WTC11 (cell line): ENCODE measurements around the gene TMEM89. TPM values are rescaled to one million over a fixed set of nuclear protein-coding genes. Genes with fewer than 3 reads are reported as not detected.

Experiments
- ATAC-seq: fragments of 200-7000 bp; cut with Tn5 transposase; 2 replicates; pipeline ENCODE4 v1.10.0; 2021; ENCODE audit warnings: mild to moderate bottlenecking, moderate library complexity
- CTCF ChIA-PET: fragments of 300-600 bp; sonication (Branson Sonifier 250); formaldehyde crosslinking; loops from one replicate; lab custom pipeline; 2021; ENCODE audit warnings: antibody characterized with exemption; lab: Charles Lee
- POLR2A ChIA-PET: fragments of 350-600 bp; sonication (Branson Sonifier 250); formaldehyde crosslinking; loops from one replicate; lab custom pipeline; 2021; ENCODE audit warnings: antibody characterized with exemption; lab: Charles Lee
- DNase-seq: peaks from one replicate; pipeline ENCODE4 v3.0.0; 2021; ENCODE audit warnings: low spot score
- H3K27ac Mint-ChIP-seq: 2 replicates; pipeline ENCODE4 v1.8.0; 2021; ENCODE audit warnings: mixed read lengths
- H3K27me3 Mint-ChIP-seq: 2 replicates; pipeline ENCODE4 v1.8.0; 2021; ENCODE audit warnings: low read depth, mild to moderate bottlenecking, moderate library complexity, mixed read lengths
- H3K36me3 Mint-ChIP-seq: 2 replicates; pipeline ENCODE4 v1.8.0; 2021; ENCODE audit warnings: mixed read lengths
- H3K4me1 Mint-ChIP-seq: 2 replicates; pipeline ENCODE4 v1.8.0; 2022; ENCODE audit warnings: mixed read lengths
- H3K4me3 Mint-ChIP-seq: 2 replicates; pipeline ENCODE4 v1.8.0; 2021; ENCODE audit warnings: mild to moderate bottlenecking, moderate library complexity, mixed read lengths
- H3K9me3 Mint-ChIP-seq: 2 replicates; pipeline ENCODE4 v1.8.0; 2021; ENCODE audit warnings: mixed read lengths
- CBFB ChIP-seq: sonication (generic); formaldehyde crosslinking; IDR thresholded peaks from 2 replicates; pipeline ENCODE4 v1.8.1; 2022; ENCODE audit warnings: mild to moderate bottlenecking, low read depth, missing genetic modification reagents
- ELF4 ChIP-seq: sonication (generic); formaldehyde crosslinking; IDR thresholded peaks from 2 replicates; pipeline ENCODE4 v1.8.1; 2022; ENCODE audit warnings: low read depth, mild to moderate bottlenecking, moderate library complexity, missing genetic modification reagents
- ESRRA ChIP-seq: sonication (generic); formaldehyde crosslinking; IDR thresholded peaks from 2 replicates; pipeline ENCODE4 v1.8.1; 2022; ENCODE audit warnings: mild to moderate bottlenecking, missing genetic modification reagents, borderline replicate concordance
- FOXK1 ChIP-seq: sonication (generic); formaldehyde crosslinking; IDR thresholded peaks from 2 replicates; pipeline ENCODE4 v1.8.0; 2022; ENCODE audit warnings: mild to moderate bottlenecking, moderate library complexity, missing genetic modification reagents
- FOXP1 ChIP-seq: sonication (generic); formaldehyde crosslinking; IDR thresholded peaks from 2 replicates; pipeline ENCODE4 v1.8.0; 2022; ENCODE audit warnings: missing genetic modification reagents, mild to moderate bottlenecking, moderate library complexity, borderline replicate concordance
- GTF2I ChIP-seq: fragments of 250-450 bp; sonication (Bioruptor Pico); conservative IDR thresholded peaks from 2 replicates; pipeline ENCODE4 v1.4.0; 2021; ENCODE audit warnings: mild to moderate bottlenecking
- MYBL2 ChIP-seq: sonication (generic); formaldehyde crosslinking; IDR thresholded peaks from 2 replicates; pipeline ENCODE4 v1.8.1; 2023; ENCODE audit warnings: mild to moderate bottlenecking, moderate library complexity, missing genetic modification reagents
- NFATC4 ChIP-seq: fragments of 250-450 bp; sonication (Bioruptor Pico); IDR thresholded peaks from 2 replicates; pipeline ENCODE4 v1.9.0; 2021; ENCODE audit warnings: mild to moderate bottlenecking
- NFE2L1 ChIP-seq: sonication (generic); formaldehyde crosslinking; IDR thresholded peaks from 2 replicates; pipeline ENCODE4 v1.8.1; 2023; ENCODE audit warnings: missing genetic modification reagents
- RORB ChIP-seq: fragments of 250-450 bp; sonication (Bioruptor Pico); IDR thresholded peaks from 2 replicates; pipeline ENCODE4 v1.9.0; 2021; ENCODE audit warnings: mild to moderate bottlenecking
- SMAD3 ChIP-seq: sonication (generic); formaldehyde crosslinking; IDR thresholded peaks from 2 replicates; pipeline ENCODE4 v1.8.0; 2022; ENCODE audit warnings: missing genetic modification reagents, mild to moderate bottlenecking, borderline replicate concordance
- TP53 ChIP-seq: sonication (generic); formaldehyde crosslinking; IDR thresholded peaks from 2 replicates; pipeline ENCODE4 v1.8.1; 2023; ENCODE audit warnings: mild to moderate bottlenecking, missing genetic modification reagents
- ZBTB21 ChIP-seq: sonication (generic); formaldehyde crosslinking; IDR thresholded peaks from 2 replicates; pipeline ENCODE4 v1.8.1; 2023; ENCODE audit warnings: mild to moderate bottlenecking, missing genetic modification reagents, borderline replicate concordance
- ZNF138 ChIP-seq: sonication (generic); formaldehyde crosslinking; conservative IDR thresholded peaks from 2 replicates; pipeline ENCODE4 v1.8.1; 2022; ENCODE audit warnings: mild to moderate bottlenecking, moderate library complexity, missing genetic modification reagents
- total RNA-seq: library from RNA; stranded (reverse); gene quantifications from 3 replicates; pipeline ENCODE4 v1.2.3, GENCODE V29; 2021
- TF ChIP-seq, protein P1 (sequence below): sonication (generic); formaldehyde crosslinking; IDR thresholded peaks from 2 replicates; pipeline ENCODE4 v1.8.1; 2023; ENCODE audit warnings: mild to moderate bottlenecking, moderate library complexity, missing genetic modification reagents
- TF ChIP-seq, protein P2 (sequence below): sonication (generic); formaldehyde crosslinking; IDR thresholded peaks from 2 replicates; pipeline ENCODE4 v1.8.1; 2022; ENCODE audit warnings: low read depth, mild to moderate bottlenecking, moderate library complexity, missing genetic modification reagents, borderline replicate concordance
- TF ChIP-seq, protein P3 (sequence below): sonication (generic); formaldehyde crosslinking; IDR thresholded peaks from 2 replicates; pipeline ENCODE4 v1.8.0; 2022; ENCODE audit warnings: missing genetic modification reagents
- TF ChIP-seq, protein P4 (sequence below): sonication (generic); formaldehyde crosslinking; IDR thresholded peaks from 2 replicates; pipeline ENCODE4 v1.8.1; 2023; ENCODE audit warnings: mild to moderate bottlenecking, missing genetic modification reagents, moderate library complexity
- TF ChIP-seq, protein P5 (sequence below): sonication (generic); formaldehyde crosslinking; IDR thresholded peaks from 2 replicates; pipeline ENCODE4 v1.8.1; 2023; ENCODE audit warnings: mild to moderate bottlenecking, missing genetic modification reagents
- TF ChIP-seq, protein P6 (sequence below): sonication (generic); formaldehyde crosslinking; conservative IDR thresholded peaks from 2 replicates; pipeline ENCODE4 v1.8.1; 2023; ENCODE audit warnings: mild to moderate bottlenecking, low read depth, missing genetic modification reagents, moderate library complexity
- TF ChIP-seq, protein P7 (sequence below): sonication (generic); formaldehyde crosslinking; IDR thresholded peaks from 2 replicates; pipeline ENCODE4 v1.8.0; 2022; ENCODE audit warnings: mild to moderate bottlenecking, missing genetic modification reagents
- TF ChIP-seq, protein P8 (sequence below): sonication (generic); formaldehyde crosslinking; IDR thresholded peaks from 2 replicates; pipeline ENCODE4 v1.8.1; 2022; ENCODE audit warnings: mild to moderate bottlenecking, missing genetic modification reagents, moderate library complexity, borderline replicate concordance

TMEM89 gene
- total RNA-seq, 1 experiment from 2014 or later, result 0.66 TPM

DNA sequence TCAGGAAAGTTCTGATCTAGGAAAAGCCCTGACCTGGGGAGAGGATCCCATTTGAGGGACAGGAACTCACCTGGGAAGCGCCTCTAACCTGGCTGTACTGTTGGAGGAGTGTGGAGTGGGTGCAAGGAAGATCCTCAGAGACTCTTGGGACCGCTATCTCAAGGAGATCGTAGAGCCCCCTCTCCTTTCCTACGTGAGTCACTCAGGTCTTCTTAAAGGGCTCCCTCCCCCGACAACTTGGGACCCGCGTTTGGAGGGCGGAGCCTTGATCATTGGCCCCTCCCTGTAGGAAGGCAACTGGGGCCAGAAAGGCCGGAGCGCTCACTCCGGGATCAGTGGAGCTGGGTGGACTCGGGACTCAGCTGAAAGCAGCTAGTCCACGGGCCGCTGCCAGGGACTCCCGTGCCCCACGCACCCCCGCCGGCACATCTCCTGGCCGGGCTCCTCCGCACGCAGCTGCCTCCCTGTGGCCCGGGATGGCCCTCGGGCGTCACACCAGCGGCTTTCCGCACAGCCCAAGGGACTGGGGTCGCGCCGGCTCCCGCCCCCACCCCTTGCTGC lies 13.2 kb upstream of the TMEM89 start:
- H3K4me1 Mint-ChIP-seq, result peaks cover 32% of the 10 kb centered on the region
- DNase-seq, result peak; percentile 72
- no peaks in the 10 kb centered on the region for H3K27me3 Mint-ChIP-seq
- H3K9me3 Mint-ChIP-seq, result no peaks in the 10 kb centered on the region
- ChIA-PET CTCF (interaction anchor here (0.8 to 3.6 kb wide), 36 partner anchors 10 to 440 kb away, joined by 3 to 51 read pairs (median 8); partner anchors contain the start of genes ATRIP, CCDC51, CELSR3 and COL7A1), POLR2A (interaction anchor here (0.6 to 2.7 kb wide), 10 partner anchors 10 to 160 kb away, joined by 3 to 41 read pairs (median 5); partner anchors contain the start of genes CELSR3, IP6K2 and UQCRC1)
- peak overlapping the region; percentile 36; the same call in 1 of the 2 replicates for H3K27ac Mint-ChIP-seq
- peaks cover 28% of the 10 kb centered on the region for H3K36me3 Mint-ChIP-seq
- ATAC-seq, result peak; percentile 29
- peak overlapping the region; percentile 84 for H3K4me3 Mint-ChIP-seq
- TF ChIP-seq ZBTB21 (CRISPR knock-in tag) (peak; percentile 82; the same call in 1 of the 2 replicates), GTF2I (0 out of 2 replicates have a peak, but pooled peaks have one; percentile 22), CBFB (CRISPR knock-in tag) (peak; percentile 48; the same call in 1 of the 2 replicates), FOXP1 (CRISPR knock-in tag) (peak; percentile 16; the same call in 1 of the 2 replicates), ESRRA (CRISPR knock-in tag) (peak; percentile 80; the same call in 1 of the 2 replicates), NFATC4 (CRISPR knock-in tag) (no peak), RORB (CRISPR knock-in tag) (no peak), FOXK1 (CRISPR knock-in tag) (peak; percentile 51; the same call in 1 of the 2 replicates), ELF4 (CRISPR knock-in tag) (peak; percentile 49; the same call in 1 of the 2 replicates), TP53 (CRISPR knock-in tag) (peak; percentile 45; the same call in 1 of the 2 replicates), NFE2L1 (CRISPR knock-in tag) (0 out of 2 replicates have a peak, but pooled peaks have one; percentile 29), MYBL2 (CRISPR knock-in tag) (peak; percentile 52; the same call in 1 of the 2 replicates), ZNF138 (0 out of 2 replicates have a peak, but pooled peaks have one; percentile 65), SMAD3 (CRISPR knock-in tag) (no peak)
- TF ChIP-seq, protein P1, sequence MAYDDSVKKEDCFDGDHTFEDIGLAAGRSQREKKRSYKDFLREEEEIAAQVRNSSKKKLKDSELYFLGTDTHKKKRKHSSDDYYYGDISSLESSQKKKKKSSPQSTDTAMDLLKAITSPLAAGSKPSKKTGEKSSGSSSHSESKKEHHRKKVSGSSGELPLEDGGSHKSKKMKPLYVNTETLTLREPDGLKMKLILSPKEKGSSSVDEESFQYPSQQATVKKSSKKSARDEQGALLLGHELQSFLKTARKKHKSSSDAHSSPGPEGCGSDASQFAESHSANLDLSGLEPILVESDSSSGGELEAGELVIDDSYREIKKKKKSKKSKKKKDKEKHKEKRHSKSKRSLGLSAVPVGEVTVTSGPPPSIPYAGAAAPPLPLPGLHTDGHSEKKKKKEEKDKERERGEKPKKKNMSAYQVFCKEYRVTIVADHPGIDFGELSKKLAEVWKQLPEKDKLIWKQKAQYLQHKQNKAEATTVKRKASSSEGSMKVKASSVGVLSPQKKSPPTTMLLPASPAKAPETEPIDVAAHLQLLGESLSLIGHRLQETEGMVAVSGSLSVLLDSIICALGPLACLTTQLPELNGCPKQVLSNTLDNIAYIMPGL (CRISPR knock-in tag), result no peak
- TF ChIP-seq, protein P2, sequence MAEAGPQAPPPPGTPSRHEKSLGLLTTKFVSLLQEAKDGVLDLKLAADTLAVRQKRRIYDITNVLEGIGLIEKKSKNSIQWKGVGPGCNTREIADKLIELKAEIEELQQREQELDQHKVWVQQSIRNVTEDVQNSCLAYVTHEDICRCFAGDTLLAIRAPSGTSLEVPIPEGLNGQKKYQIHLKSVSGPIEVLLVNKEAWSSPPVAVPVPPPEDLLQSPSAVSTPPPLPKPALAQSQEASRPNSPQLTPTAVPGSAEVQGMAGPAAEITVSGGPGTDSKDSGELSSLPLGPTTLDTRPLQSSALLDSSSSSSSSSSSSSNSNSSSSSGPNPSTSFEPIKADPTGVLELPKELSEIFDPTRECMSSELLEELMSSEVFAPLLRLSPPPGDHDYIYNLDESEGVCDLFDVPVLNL (CRISPR knock-in tag), result 0 out of 2 replicates have a peak, but pooled peaks have one; percentile 10
- TF ChIP-seq, protein P3, sequence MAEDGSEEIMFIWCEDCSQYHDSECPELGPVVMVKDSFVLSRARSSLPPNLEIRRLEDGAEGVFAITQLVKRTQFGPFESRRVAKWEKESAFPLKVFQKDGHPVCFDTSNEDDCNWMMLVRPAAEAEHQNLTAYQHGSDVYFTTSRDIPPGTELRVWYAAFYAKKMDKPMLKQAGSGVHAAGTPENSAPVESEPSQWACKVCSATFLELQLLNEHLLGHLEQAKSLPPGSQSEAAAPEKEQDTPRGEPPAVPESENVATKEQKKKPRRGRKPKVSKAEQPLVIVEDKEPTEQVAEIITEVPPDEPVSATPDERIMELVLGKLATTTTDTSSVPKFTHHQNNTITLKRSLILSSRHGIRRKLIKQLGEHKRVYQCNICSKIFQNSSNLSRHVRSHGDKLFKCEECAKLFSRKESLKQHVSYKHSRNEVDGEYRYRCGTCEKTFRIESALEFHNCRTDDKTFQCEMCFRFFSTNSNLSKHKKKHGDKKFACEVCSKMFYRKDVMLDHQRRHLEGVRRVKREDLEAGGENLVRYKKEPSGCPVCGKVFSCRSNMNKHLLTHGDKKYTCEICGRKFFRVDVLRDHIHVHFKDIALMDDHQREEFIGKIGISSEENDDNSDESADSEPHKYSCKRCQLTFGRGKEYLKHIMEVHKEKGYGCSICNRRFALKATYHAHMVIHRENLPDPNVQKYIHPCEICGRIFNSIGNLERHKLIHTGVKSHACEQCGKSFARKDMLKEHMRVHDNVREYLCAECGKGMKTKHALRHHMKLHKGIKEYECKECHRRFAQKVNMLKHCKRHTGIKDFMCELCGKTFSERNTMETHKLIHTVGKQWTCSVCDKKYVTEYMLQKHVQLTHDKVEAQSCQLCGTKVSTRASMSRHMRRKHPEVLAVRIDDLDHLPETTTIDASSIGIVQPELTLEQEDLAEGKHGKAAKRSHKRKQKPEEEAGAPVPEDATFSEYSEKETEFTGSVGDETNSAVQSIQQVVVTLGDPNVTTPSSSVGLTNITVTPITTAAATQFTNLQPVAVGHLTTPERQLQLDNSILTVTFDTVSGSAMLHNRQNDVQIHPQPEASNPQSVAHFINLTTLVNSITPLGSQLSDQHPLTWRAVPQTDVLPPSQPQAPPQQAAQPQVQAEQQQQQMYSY (CRISPR knock-in tag), result peak; percentile 89
- TF ChIP-seq, protein P4, sequence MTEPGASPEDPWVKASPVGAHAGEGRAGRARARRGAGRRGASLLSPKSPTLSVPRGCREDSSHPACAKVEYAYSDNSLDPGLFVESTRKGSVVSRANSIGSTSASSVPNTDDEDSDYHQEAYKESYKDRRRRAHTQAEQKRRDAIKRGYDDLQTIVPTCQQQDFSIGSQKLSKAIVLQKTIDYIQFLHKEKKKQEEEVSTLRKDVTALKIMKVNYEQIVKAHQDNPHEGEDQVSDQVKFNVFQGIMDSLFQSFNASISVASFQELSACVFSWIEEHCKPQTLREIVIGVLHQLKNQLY (CRISPR knock-in tag), result no peak
- TF ChIP-seq, protein P5, sequence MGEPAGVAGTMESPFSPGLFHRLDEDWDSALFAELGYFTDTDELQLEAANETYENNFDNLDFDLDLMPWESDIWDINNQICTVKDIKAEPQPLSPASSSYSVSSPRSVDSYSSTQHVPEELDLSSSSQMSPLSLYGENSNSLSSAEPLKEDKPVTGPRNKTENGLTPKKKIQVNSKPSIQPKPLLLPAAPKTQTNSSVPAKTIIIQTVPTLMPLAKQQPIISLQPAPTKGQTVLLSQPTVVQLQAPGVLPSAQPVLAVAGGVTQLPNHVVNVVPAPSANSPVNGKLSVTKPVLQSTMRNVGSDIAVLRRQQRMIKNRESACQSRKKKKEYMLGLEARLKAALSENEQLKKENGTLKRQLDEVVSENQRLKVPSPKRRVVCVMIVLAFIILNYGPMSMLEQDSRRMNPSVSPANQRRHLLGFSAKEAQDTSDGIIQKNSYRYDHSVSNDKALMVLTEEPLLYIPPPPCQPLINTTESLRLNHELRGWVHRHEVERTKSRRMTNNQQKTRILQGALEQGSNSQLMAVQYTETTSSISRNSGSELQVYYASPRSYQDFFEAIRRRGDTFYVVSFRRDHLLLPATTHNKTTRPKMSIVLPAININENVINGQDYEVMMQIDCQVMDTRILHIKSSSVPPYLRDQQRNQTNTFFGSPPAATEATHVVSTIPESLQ, result no peak
- TF ChIP-seq, protein P6, sequence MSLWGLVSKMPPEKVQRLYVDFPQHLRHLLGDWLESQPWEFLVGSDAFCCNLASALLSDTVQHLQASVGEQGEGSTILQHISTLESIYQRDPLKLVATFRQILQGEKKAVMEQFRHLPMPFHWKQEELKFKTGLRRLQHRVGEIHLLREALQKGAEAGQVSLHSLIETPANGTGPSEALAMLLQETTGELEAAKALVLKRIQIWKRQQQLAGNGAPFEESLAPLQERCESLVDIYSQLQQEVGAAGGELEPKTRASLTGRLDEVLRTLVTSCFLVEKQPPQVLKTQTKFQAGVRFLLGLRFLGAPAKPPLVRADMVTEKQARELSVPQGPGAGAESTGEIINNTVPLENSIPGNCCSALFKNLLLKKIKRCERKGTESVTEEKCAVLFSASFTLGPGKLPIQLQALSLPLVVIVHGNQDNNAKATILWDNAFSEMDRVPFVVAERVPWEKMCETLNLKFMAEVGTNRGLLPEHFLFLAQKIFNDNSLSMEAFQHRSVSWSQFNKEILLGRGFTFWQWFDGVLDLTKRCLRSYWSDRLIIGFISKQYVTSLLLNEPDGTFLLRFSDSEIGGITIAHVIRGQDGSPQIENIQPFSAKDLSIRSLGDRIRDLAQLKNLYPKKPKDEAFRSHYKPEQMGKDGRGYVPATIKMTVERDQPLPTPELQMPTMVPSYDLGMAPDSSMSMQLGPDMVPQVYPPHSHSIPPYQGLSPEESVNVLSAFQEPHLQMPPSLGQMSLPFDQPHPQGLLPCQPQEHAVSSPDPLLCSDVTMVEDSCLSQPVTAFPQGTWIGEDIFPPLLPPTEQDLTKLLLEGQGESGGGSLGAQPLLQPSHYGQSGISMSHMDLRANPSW (CRISPR knock-in tag), result 0 out of 2 replicates have a peak, but pooled peaks have one; percentile 28
- TF ChIP-seq, protein P7, sequence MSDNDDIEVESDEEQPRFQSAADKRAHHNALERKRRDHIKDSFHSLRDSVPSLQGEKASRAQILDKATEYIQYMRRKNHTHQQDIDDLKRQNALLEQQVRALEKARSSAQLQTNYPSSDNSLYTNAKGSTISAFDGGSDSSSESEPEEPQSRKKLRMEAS (CRISPR knock-in tag), result 0 out of 2 replicates have a peak, but pooled peaks have one; percentile 14
- TF ChIP-seq, protein P8, sequence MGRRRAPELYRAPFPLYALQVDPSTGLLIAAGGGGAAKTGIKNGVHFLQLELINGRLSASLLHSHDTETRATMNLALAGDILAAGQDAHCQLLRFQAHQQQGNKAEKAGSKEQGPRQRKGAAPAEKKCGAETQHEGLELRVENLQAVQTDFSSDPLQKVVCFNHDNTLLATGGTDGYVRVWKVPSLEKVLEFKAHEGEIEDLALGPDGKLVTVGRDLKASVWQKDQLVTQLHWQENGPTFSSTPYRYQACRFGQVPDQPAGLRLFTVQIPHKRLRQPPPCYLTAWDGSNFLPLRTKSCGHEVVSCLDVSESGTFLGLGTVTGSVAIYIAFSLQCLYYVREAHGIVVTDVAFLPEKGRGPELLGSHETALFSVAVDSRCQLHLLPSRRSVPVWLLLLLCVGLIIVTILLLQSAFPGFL (CRISPR knock-in tag), result no peak
